Peyer's patch (tissue), 4 donors: ENCODE measurements around the gene MBD3L2B.

Experiments
- POLR2A ChIP-seq, 2 donors: fragments of 450-650 bp; IDR thresholded peaks; one replicate each; pipeline ENCODE4 v1.5.1; 2017; ENCODE audit warnings: antibody characterized with exemption in 2 of 2, mild to moderate bottlenecking in 2 of 2, moderate library complexity in 2 of 2
- TF ChIP-seq, protein P1 (sequence below), 6 experiments: fragments of 450-650 bp in 4 of 6; fragments of 200-600 bp in 2 of 6; sonication (generic) in 1 of 6; IDR thresholded peaks; one replicate each; pipeline ENCODE4 v1.5.1; 2017 to 2019; ENCODE audit warnings: antibody characterized with exemption in 6 of 6, mild to moderate bottlenecking in 3 of 6, moderate library complexity in 1 of 6

DNA sequence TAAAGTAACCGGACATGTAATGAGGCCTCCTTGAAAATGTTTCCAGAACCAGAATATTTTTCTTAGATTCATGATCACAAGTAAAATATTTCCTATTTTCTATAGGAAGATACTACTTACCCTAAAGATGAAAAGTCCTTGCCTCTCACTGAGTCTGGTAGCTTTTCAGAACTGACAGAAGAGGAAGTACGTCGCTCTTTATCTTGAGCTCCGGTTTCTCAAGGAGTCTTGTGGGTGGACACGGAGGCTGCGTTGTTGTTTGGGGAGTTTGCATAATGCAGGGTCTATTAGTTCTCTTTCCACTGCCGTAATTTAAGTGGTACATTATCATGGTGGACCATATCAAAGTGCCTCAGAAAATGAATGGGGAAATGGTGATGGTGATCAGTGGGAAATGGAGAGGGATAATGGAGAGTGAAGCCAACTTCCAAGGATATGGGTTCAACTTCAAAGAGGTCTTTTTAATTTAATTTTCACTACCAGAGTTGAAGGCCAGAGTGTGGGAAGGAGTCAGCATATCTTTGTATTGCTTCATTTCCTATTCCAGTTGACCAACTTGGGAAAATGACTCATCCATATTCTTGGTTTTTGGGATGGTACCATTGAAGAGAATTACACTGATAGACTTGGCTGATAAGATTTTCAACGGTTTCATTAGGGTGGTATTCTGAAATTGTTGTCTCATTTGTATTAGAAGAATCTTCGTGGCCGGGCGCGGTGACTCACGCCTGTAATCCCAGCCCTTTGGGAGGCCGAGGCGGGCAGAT lies 23.4 kb downstream of the MBD3L2B start:
- TF ChIP-seq, protein P1, sequence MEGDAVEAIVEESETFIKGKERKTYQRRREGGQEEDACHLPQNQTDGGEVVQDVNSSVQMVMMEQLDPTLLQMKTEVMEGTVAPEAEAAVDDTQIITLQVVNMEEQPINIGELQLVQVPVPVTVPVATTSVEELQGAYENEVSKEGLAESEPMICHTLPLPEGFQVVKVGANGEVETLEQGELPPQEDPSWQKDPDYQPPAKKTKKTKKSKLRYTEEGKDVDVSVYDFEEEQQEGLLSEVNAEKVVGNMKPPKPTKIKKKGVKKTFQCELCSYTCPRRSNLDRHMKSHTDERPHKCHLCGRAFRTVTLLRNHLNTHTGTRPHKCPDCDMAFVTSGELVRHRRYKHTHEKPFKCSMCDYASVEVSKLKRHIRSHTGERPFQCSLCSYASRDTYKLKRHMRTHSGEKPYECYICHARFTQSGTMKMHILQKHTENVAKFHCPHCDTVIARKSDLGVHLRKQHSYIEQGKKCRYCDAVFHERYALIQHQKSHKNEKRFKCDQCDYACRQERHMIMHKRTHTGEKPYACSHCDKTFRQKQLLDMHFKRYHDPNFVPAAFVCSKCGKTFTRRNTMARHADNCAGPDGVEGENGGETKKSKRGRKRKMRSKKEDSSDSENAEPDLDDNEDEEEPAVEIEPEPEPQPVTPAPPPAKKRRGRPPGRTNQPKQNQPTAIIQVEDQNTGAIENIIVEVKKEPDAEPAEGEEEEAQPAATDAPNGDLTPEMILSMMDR (IDR thresholded peaks at IDR 0.05), result no peak
- TF ChIP-seq POLR2A (IDR thresholded peaks at IDR 0.05), result no peak
